H1 (cell line): Measurements from ENCODE around the gene AK8. TPM values are rescaled to one million over a fixed set of nuclear protein-coding genes. Genes with fewer than 3 reads are reported as not detected.

Experiments
- CTCF ChIA-PET: fragments of 300-600 bp; sonication (Branson Sonifier 250); formaldehyde crosslinking; loops from one replicate; lab custom pipeline; 2021; ENCODE audit not compliant: partially characterized antibody; lab: Charles Lee
- POLR2A ChIA-PET: fragments of 300-600 bp; sonication (Branson Sonifier 250); formaldehyde crosslinking; loops from one replicate; lab custom pipeline; 2021; ENCODE audit warnings: inconsistent platforms; ENCODE audit not compliant: partially characterized antibody; lab: Charles Lee
- DNase-seq, 2 experiments: peaks; one replicate each; pipeline versions ENCODE4 v3.0.0 to v3.0.0-alpha.2; 2010 to 2022; ENCODE audit warnings: low spot score in 2 of 2, low read depth in 1 of 2, mixed read lengths in 1 of 2
- FAIRE-seq: peaks from 2 replicates; lab custom pipeline; 2011; peaks lifted over from hg19 to GRCh38; lab: Jason Lieb, UNC
- H2AFZ ChIP-seq: 2 replicates; pipeline ENCODE4 v1.8.1; 2012; ENCODE audit warnings: low read length, inconsistent platforms
- H2AK5ac ChIP-seq: 2 replicates; pipeline ENCODE4 v1.6.1; 2013; ENCODE audit warnings: low read depth, low read length
- H2BK120ac ChIP-seq: replicated peaks from 2 replicates; pipeline ENCODE3; 2013; ENCODE audit warnings: low read depth, low read length, inconsistent platforms
- H2BK12ac ChIP-seq: 2 replicates; pipeline ENCODE4 v1.6.1; 2013; ENCODE audit warnings: low read depth, low read length
- H2BK15ac ChIP-seq: 2 replicates; pipeline ENCODE4 v1.6.1; 2013; ENCODE audit warnings: low read length
- H2BK20ac ChIP-seq: 2 replicates; pipeline ENCODE4 v1.6.1; 2013; ENCODE audit warnings: low read length
- H2BK5ac ChIP-seq: 2 replicates; pipeline ENCODE4 v1.6.1; 2013; ENCODE audit warnings: low read depth, low read length
- H3K14ac ChIP-seq: 2 replicates; pipeline ENCODE4 v1.6.1; 2013; ENCODE audit warnings: inconsistent platforms; ENCODE audit not compliant: insufficient read length
- H3K18ac ChIP-seq: 2 replicates; pipeline ENCODE4 v1.6.1; 2013; ENCODE audit warnings: low read length; ENCODE audit errors: extremely low read depth
- H3K23ac ChIP-seq: 2 replicates; pipeline ENCODE4 v1.6.1; 2013; ENCODE audit warnings: inconsistent platforms; ENCODE audit not compliant: insufficient read length
- H3K23me2 ChIP-seq: 2 replicates; pipeline ENCODE4 v1.6.1; 2013; ENCODE audit warnings: low read depth, low read length
- H3K27ac ChIP-seq: 2 replicates; pipeline ENCODE4 v1.6.1; 2011; ENCODE audit warnings: low read depth, low read length, inconsistent platforms
- H3K27me3 ChIP-seq, 4 experiments: replicated peaks in 1 of 4; 1 replicate in 1 of 4; 2 replicates in 3 of 4; pipeline versions ENCODE4 v1.6.1 to v1.8.1; 2011 to 2013; ENCODE audit warnings: low read length in 3 of 4, mild to moderate bottlenecking in 3 of 4, inconsistent platforms in 2 of 4, mixed read lengths in 2 of 4, moderate library complexity in 1 of 4; ENCODE audit not compliant: control insufficient read depth in 3 of 4, insufficient read depth in 3 of 4; ENCODE audit errors: extremely low read depth in 1 of 4
- H3K36me3 ChIP-seq, 4 experiments: 2 replicates each; pipeline versions ENCODE4 v1.6.1 to v1.8.1; 2011 to 2013; ENCODE audit warnings: mild to moderate bottlenecking in 4 of 4, low read length in 3 of 4, moderate library complexity in 2 of 4, control low read depth in 1 of 4, inconsistent platforms in 1 of 4; ENCODE audit not compliant: insufficient read depth in 4 of 4, control insufficient read depth in 2 of 4
- H3K4ac ChIP-seq: replicated peaks from 2 replicates; pipeline ENCODE3; 2013; ENCODE audit warnings: low read length, low read depth, mixed read lengths, inconsistent platforms; ENCODE audit not compliant: insufficient read length
- H3K4me1 ChIP-seq, 4 experiments: replicated peaks in 1 of 4; 1 replicate in 1 of 4; 2 replicates in 3 of 4; pipeline versions ENCODE4 v1.6.1 to v1.8.1; 2011 to 2013; ENCODE audit warnings: low read length in 3 of 4, inconsistent platforms in 2 of 4, mixed read lengths in 1 of 4; ENCODE audit not compliant: insufficient read depth in 4 of 4, control insufficient read depth in 3 of 4
- H3K4me2 ChIP-seq, 2 experiments: 2 replicates each; pipeline versions ENCODE4 v1.6.1 to v1.8.1; 2011 to 2013; ENCODE audit warnings: low read depth in 2 of 2, low read length in 2 of 2, control low read depth in 1 of 2, inconsistent platforms in 1 of 2, mild to moderate bottlenecking in 1 of 2; ENCODE audit not compliant: insufficient read depth in 1 of 2
- H3K4me3 ChIP-seq, 4 experiments: fragments of 200-600, 300-600 bp in 1 of 4; sonication (generic), shearing (Covaris generic), sonication (Bioruptor Twin) in 1 of 4; 2 replicates each; pipeline versions ENCODE4 v1.5.1 to v1.8.1; 2011 to 2016; ENCODE audit warnings: low read length in 4 of 4, low read depth in 3 of 4, control low read depth in 2 of 4, inconsistent platforms in 2 of 4, mild to moderate bottlenecking in 2 of 4, mixed read lengths in 1 of 4, moderate library complexity in 1 of 4; ENCODE audit not compliant: insufficient read depth in 2 of 4; ENCODE audit errors: extremely low read depth in 1 of 4
- H3K56ac ChIP-seq: replicated peaks from 2 replicates; pipeline ENCODE3; 2013; ENCODE audit warnings: low read depth, mild to moderate bottlenecking, mixed read lengths, low read length, inconsistent platforms; ENCODE audit not compliant: insufficient read length
- H3K79me1 ChIP-seq: 2 replicates; pipeline ENCODE4 v1.6.1; 2013; ENCODE audit warnings: low read depth, low read length, control low read depth
- H3K79me2 ChIP-seq, 2 experiments: 2 replicates each; pipeline versions ENCODE4 v1.6.1 to v1.8.1; 2012 to 2013; ENCODE audit warnings: low read length in 2 of 2, mild to moderate bottlenecking in 2 of 2, inconsistent platforms in 1 of 2; ENCODE audit not compliant: insufficient read depth in 2 of 2, control insufficient read depth in 1 of 2
- H3K9ac ChIP-seq, 4 experiments: replicated peaks in 1 of 4; 1 replicate in 1 of 4; 2 replicates in 3 of 4; pipeline versions ENCODE4 v1.6.1 to v1.8.1; 2011 to 2013; ENCODE audit warnings: low read depth in 3 of 4, low read length in 3 of 4, control low read depth in 2 of 4, mild to moderate bottlenecking in 2 of 4, moderate library complexity in 2 of 4, inconsistent platforms in 1 of 4; ENCODE audit errors: extremely low read depth in 1 of 4
- H3K9me3 ChIP-seq, 2 experiments: 2 replicates each; pipeline versions ENCODE4 v1.6.1 to v1.8.1; 2012 to 2013; ENCODE audit warnings: mild to moderate bottlenecking in 2 of 2, moderate library complexity in 2 of 2, control low read depth in 1 of 2, inconsistent platforms in 1 of 2, low read depth in 1 of 2, low read length in 1 of 2, mixed read lengths in 1 of 2; ENCODE audit not compliant: insufficient read depth in 2 of 2
- H4K20me1 ChIP-seq, 2 experiments: replicated peaks in 1 of 2; 2 replicates each; pipeline versions ENCODE3 to v1.8.1; 2011 to 2013; ENCODE audit warnings: inconsistent platforms in 2 of 2, low read length in 2 of 2, mild to moderate bottlenecking in 1 of 2; ENCODE audit not compliant: insufficient read depth in 2 of 2, control insufficient read depth in 1 of 2
- H4K5ac ChIP-seq: 2 replicates; pipeline ENCODE4 v1.6.1; 2013; ENCODE audit warnings: low read length, low read depth, mixed read lengths, inconsistent platforms; ENCODE audit not compliant: insufficient read length
- H4K8ac ChIP-seq: 2 replicates; pipeline ENCODE4 v1.8.0; 2013; ENCODE audit warnings: mild to moderate bottlenecking, moderate library complexity, low read length, inconsistent platforms; ENCODE audit not compliant: insufficient read depth; ENCODE audit errors: extremely low read depth
- H4K91ac ChIP-seq: replicated peaks from 2 replicates; pipeline ENCODE3; 2013; ENCODE audit warnings: low read length, mixed read lengths, inconsistent platforms; ENCODE audit not compliant: insufficient read length
- EP300 ChIP-seq, 2 experiments: IDR thresholded peaks; 1 replicate in 1 of 2; 2 replicates in 1 of 2; pipeline ENCODE4 v1.6.1; 2011 to 2012; ENCODE audit warnings: low read depth in 2 of 2, low read length in 2 of 2, mild to moderate bottlenecking in 2 of 2, borderline replicate concordance in 1 of 2, inconsistent platforms in 1 of 2, moderate library complexity in 1 of 2
- HDAC2 ChIP-seq, 2 experiments: fragments of 300-600 bp in 1 of 2; sonication (generic) in 1 of 2; IDR thresholded peaks; 2 replicates each; pipeline ENCODE4 v1.6.1; 2011 to 2012; ENCODE audit warnings: low read depth in 2 of 2, low read length in 2 of 2, mild to moderate bottlenecking in 2 of 2, moderate library complexity in 2 of 2, borderline replicate concordance in 1 of 2, inconsistent platforms in 1 of 2
- JUND ChIP-seq: IDR thresholded peaks from 2 replicates; pipeline ENCODE4 v1.6.1; 2011; ENCODE audit warnings: mild to moderate bottlenecking, improper control_type of control experiment, low read length
- KDM1A ChIP-seq: fragments of 200-600, 300-600 bp; sonication (generic); IDR thresholded peaks from 2 replicates; pipeline ENCODE4 v1.7.1; 2016; ENCODE audit warnings: mild to moderate bottlenecking, low read length, borderline replicate concordance
- POLR2A ChIP-seq, 2 experiments: IDR thresholded peaks; 1 replicate in 1 of 2; 2 replicates in 1 of 2; pipeline ENCODE4 v1.6.1; 2011; ENCODE audit warnings: low read depth in 2 of 2, low read length in 2 of 2, mild to moderate bottlenecking in 2 of 2; ENCODE audit errors: control extremely low read depth in 1 of 2
- POLR2AphosphoS5 ChIP-seq: IDR thresholded peaks from 2 replicates; pipeline ENCODE4 v1.6.1; 2011; ENCODE audit warnings: low read depth, low read length
- SIX5 ChIP-seq: IDR thresholded peaks from 2 replicates; pipeline ENCODE4 v1.6.1; 2011; ENCODE audit warnings: mild to moderate bottlenecking, low read depth, low read length
- whole genome bisulfite sequencing, 2 experiments: shearing (Covaris generic) in 1 of 2; methylation state at CpG; one replicate each; pipeline versions ENCODE4 v1.1.6 to v1.1.7; 2013 to 2015; ENCODE audit warnings: low lambda C conversion rate in 2 of 2, mixed read lengths in 2 of 2, inconsistent platforms in 1 of 2, low coverage in 1 of 2, missing lambda C conversion rate in 1 of 2; ENCODE audit not compliant: insufficient replicate concordance in 2 of 2, insufficient coverage in 1 of 2, insufficient read length in 1 of 2; ENCODE audit errors: extremely low coverage in 1 of 2, missing lambda C conversion rate in 1 of 2; 5-methylcytosine and 5-hydroxymethylcytosine counted together
- polyA plus RNA-seq, 7 experiments: library from polyadenylated mRNA; depleted of rRNA in 3 of 7; stranded (reverse) in 5 of 7; unstranded in 2 of 7; fragments of >200 nt in 5 of 7; fragments of 200-250 nt in 2 of 7; gene quantifications; 1 replicate in 5 of 7; 2 replicates in 1 of 7; 4 replicates in 1 of 7; pipeline versions ENCODE4 v1.2.1 to v1.2.3, GENCODE V29; 2011 to 2013; ENCODE audit warnings: missing spikeins in 2 of 7, mixed read lengths in 2 of 7
- total RNA-seq: library from RNA; stranded (reverse); fragmentation: NEBNext Ultra II Directional; extraction: Animal tissue kit (Norgen Biotek cat#: 25700); gene quantifications from 2 replicates; pipeline ENCODE4 v1.2.1, GENCODE V29; 2021

The AK8 gene
- total and polyA plus RNA-seq, 2 of the 8 experiments (the other 6 are each of a cell fraction or from before 2014, with no cell fraction given), result 0.35 to 0.48 TPM

GRCh38 chr9:132832171-132832881 is 45.8 kb downstream of the AK8 start:
- Histone ChIP-seq H3K23me2 (0 out of 2 replicates have a peak, but pooled peaks cover 1% of the 10 kb centered on the region), H2BK12ac (no peak overlapping the region), H3K56ac (no peak overlapping the region), H2BK20ac (no peak overlapping the region), H3K23ac (no peak overlapping the region), H2AFZ (no peak overlapping the region), H4K20me1 (no peaks in the 10 kb centered on the region), H3K36me3 (no peaks in the 10 kb centered on the region), H3K9me3 (no peaks in the 10 kb centered on the region), H3K4me2 (no peak overlapping the region), H2AK5ac (no peak overlapping the region), H2BK120ac (no peak overlapping the region), H3K79me2 (no peaks in the 10 kb centered on the region), H3K4ac (no peak overlapping the region), H3K27me3 (0 out of 7 replicates have a peak, but pooled peaks cover 0 to 3% (median 0%) of the 10 kb centered on the region in 4 experiments), H3K18ac (no peak overlapping the region), H2BK5ac (no peak overlapping the region), H4K91ac (no peak overlapping the region), H4K8ac (no peak overlapping the region), H3K14ac (no peak overlapping the region), H3K27ac (no peak overlapping the region), H2BK15ac (no peak overlapping the region), H4K5ac (no peak overlapping the region), H3K79me1 (no peaks in the 10 kb centered on the region), H3K4me1 (no peaks in the 10 kb centered on the region), H3K4me3 (no peak overlapping the region), H3K9ac (no peak overlapping the region)
- 72% methylated on average over 9 of the region's 9 CpGs; no CpG with 5 or more reads in 1 of the 2 experiments for WGBS, 2 experiments
- CTCF ChIA-PET, result interaction anchor here (0.9 to 2.3 kb wide), 2 partner anchors 17 to 69 kb away, joined by 3 to 9 read pairs; no protein-coding TSS in a partner anchor
- TF ChIP-seq POLR2AphosphoS5 (no peak), JUND (no peak), EP300 (IDR thresholded peaks at IDR 0.05; ENCODE audit: borderline replicate concordance in 1 of 2, low read depth in 2 of 2, low read length in 2 of 2) (no peak), KDM1A (no peak), SIX5 (no peak), POLR2A (IDR thresholded peaks at IDR 0.05; ENCODE audit: control extremely low read depth in 1 of 2, low read depth in 2 of 2, low read length in 2 of 2) (no peak), HDAC2 (IDR thresholded peaks at IDR 0.05; ENCODE audit: borderline replicate concordance in 1 of 2, low read depth in 2 of 2, low read length in 2 of 2) (no peak)
- FAIRE-seq (no peak), DNase-seq (no peak)
- POLR2A ChIA-PET, result interaction anchor here (1.0 kb wide), 1 partner anchor 25 kb away, joined by 3 read pairs; no protein-coding TSS in a partner anchor
